ENCODE results near the gene SH3BP4.
"Not testable (repeated sequence)": the region's sequence is repeated elsewhere in the genome, so short reads cannot be mapped to it uniquely, and the experiment has no call there.

The SH3BP4 gene

DNA sequence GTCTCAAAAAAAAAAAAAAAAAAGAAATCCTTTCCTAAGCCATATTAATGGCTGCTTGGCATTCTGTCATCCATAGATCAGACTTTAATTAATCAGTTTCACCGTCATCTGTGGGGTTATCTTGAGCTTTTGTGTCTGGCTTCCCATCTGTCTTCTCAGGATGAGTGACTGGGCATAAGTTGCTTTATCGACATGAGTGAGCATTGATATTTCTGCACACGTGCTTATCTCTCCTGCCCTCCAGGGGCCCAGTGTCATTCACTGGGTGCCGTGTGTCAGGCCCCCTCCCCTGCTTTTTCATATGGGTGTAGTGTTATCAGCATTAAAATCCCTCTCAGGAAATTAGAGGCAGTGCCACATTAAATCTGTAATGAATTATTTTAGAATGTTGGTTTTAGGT lies 65.6 kb downstream of the SH3BP4 start:
- no peak for DNase-seq (ENCODE audit: low read depth)
- TF ChIP-seq, protein P1, sequence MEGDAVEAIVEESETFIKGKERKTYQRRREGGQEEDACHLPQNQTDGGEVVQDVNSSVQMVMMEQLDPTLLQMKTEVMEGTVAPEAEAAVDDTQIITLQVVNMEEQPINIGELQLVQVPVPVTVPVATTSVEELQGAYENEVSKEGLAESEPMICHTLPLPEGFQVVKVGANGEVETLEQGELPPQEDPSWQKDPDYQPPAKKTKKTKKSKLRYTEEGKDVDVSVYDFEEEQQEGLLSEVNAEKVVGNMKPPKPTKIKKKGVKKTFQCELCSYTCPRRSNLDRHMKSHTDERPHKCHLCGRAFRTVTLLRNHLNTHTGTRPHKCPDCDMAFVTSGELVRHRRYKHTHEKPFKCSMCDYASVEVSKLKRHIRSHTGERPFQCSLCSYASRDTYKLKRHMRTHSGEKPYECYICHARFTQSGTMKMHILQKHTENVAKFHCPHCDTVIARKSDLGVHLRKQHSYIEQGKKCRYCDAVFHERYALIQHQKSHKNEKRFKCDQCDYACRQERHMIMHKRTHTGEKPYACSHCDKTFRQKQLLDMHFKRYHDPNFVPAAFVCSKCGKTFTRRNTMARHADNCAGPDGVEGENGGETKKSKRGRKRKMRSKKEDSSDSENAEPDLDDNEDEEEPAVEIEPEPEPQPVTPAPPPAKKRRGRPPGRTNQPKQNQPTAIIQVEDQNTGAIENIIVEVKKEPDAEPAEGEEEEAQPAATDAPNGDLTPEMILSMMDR (conservative IDR thresholded peaks at IDR 0.05; ENCODE audit: low read depth, low read length), result no peak
- H3K4me3 ChIP-seq (ENCODE audit: low read length), result no peak overlapping the region

DNA sequence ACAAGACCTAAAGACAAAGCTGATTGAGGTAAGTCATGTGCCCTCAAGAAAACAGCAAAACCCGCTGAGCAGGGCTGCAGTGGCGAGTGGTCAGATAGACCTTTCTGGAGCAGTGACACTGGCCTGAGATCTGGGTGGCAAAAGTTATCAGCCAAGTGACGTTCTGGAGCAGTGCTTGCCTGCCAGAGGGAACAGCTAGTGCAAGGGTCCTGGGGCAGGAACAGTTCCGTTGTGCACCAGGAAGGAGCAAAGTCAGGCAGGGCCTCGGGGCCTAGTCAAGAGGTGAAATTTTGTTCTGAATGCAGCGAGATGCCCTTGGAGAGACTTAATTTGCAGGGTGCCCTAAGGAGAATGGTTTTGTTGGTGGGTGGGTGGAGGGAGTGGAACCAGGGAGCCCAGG lies 67.0 kb downstream of the SH3BP4 start:
- DNase-seq (ENCODE audit: low read depth), result no peak
- TF ChIP-seq, protein P1 (conservative IDR thresholded peaks at IDR 0.05; ENCODE audit: low read depth, low read length), result no peak
- H3K4me3 ChIP-seq (ENCODE audit: low read length), result no peak overlapping the region

DNA sequence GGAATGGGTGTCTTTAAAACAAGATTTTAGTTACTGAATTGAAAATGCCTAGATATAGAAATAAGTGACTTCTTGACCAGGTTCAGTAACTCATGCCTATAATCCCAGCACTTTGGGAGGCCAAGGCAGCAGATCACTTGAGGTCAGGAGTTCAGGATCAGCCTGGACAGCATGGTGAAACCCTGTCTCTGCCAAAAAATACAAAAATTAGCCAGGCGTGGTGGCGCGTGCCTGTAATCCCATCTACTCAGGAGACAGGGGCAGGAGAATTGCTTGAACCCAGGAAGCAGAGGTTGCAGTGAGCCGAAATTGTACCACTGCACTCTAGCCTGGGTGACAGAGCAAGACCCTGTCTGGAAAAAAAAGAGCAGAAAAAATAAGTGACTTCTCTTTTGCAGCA lies 68.3 kb downstream of the SH3BP4 start:
- not testable (repeated sequence) for H3K4me3 ChIP-seq (ENCODE audit: low read length); DNase-seq (ENCODE audit: low read depth)

DNA sequence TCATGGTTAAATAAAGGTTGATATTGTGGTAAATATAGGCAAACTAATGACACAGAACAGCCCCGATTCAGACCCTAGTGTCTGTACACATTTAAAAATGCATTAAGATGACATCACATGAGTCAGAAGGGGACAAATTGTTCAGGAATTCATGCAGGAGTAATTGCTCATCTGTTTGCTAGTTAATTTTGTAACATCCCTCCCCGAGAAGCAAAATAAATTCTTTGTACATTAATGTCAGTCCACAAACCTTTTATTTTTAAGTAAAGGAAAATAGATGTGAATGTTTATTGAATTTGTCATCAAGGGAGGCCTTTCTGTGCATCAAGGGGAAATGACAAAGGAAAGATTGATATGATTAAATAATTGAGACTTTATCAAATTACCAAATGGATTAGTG lies 69.9 kb downstream of the SH3BP4 start:
- TF ChIP-seq, protein P1 (conservative IDR thresholded peaks at IDR 0.05; ENCODE audit: low read depth, low read length), result no peak
- DNase-seq (ENCODE audit: low read depth), result no peak
- no peak overlapping the region for H3K4me3 ChIP-seq (ENCODE audit: low read length)

DNA sequence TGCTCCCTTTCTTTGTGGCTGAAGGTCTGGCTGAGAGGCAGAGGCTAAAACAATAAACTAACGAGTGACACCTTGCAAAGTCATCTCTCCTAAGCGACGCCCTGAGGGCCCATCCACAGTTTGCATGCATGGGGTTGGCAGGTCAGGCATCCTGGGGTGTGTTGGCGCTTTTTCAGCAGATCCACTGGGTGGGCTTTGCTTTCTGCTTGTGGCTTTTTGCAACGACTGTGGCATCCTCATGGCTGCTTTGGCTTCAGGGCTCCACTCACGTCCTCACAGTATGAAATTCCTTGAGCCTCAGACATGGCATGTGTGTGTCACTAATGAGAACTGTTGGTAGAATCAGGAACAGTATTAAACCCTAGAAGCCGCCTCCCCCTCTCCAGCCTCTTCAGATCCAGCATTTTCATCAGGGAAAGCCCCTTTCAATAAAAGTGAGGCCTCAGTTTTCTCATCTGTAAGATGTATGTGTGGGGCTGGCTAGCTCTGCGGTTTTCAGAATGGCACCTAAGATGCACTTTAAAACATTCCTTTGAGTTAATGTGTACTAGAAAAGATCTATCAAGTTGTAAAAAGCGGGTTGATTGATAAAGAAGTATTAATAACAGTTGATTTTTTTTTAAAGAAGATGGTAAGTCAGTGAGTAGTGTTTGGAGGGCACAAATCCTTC lies 72.5 kb downstream of the SH3BP4 start:
- DNase-seq (ENCODE audit: low read depth), result no peak
- H3K4me3 ChIP-seq (ENCODE audit: low read length), result no peak overlapping the region
- TF ChIP-seq, protein P1 (conservative IDR thresholded peaks at IDR 0.05; ENCODE audit: low read depth, low read length), result no peak

DNA sequence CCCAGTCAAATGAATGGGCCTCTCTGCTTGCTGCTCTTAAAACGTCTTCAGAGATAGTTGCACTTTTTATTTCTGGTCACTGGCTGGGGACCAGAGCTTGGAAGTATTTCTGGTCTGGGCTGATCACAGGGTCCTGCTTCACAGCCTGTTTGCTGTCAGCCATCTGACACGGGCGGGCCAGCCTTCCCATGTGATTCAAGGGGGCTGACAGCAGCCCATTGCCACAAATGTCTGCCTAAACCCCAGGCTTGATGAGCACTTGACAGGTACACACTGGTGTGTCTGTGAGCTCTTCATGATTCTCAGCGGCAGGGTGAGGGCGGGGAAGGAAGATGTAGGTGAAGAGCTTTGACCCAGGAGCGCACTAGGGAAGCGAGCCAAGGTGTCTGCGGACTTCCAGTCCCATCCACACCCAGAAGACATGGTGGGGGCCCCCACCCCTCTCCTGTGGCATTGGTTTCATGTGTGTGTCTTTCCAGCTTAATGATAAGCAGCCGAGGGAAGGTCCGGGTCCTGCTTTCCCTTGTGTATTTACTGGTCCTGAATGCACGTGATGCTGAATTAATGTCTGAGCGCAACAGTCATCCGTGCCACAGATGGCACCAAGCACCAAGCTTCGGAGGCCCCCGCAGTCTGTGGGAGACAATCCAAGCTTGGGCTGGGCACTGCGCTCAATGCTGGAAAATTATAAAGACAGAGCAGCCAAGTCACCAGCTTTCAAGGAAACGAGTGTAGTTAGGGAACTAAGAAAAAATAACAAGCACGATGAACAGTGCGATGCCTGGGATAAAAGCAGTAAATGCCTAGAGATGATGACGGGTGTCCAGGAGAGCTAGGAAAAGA lies 73.3 kb downstream of the SH3BP4 start:
- TF ChIP-seq, protein P1 (conservative IDR thresholded peaks at IDR 0.05; ENCODE audit: low read depth, low read length), result no peak

DNA sequence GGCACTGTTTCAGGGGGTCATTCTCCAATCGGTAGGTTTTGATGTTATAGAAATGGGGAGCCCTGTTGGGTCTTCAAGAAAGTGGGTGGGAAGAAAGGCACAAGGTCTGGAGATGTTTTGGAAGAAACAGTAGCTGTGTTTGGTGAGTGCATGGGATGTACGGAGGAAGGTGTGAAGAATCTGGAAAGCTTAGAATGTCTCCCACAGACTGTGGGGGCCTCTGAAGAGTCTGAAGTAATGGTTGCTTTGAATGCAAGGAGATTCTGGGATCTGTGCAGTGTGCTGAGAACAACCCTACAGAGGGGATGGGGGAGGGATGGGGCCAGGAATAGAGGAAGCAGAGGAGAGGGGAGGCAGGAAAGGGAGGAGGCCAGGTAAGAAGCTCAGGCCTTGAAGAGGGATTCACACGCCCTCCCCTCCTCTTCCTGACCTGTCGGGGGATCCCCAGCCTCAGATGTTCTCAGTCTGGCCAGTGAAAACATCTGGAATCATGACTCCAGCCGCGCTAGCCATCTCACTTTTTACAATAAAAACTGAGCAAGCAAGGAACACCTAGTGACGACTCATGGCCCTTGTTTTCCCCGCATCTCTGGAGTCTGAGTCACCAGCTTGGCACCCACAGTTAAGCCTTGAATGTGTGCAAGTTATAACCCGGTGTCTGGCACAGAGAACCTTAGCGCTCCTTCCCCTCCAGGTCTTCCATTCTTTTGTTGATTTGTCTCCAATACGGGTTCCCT lies 74.2 kb downstream of the SH3BP4 start:
- no peak overlapping the region for H3K4me3 ChIP-seq (ENCODE audit: low read length)
- DNase-seq (ENCODE audit: low read depth), result peak; percentile 92

More for the DNA sequence above, 73.3 kb downstream of the SH3BP4 start:
- H3K4me3 ChIP-seq (ENCODE audit: low read length), result no peak overlapping the region
- no peak for DNase-seq (ENCODE audit: low read depth)

More for the DNA sequence above, 74.2 kb downstream of the SH3BP4 start:
- TF ChIP-seq, protein P1 (conservative IDR thresholded peaks at IDR 0.05; ENCODE audit: low read depth, low read length), result no peak

Data from retinal pigment epithelial cell (primary cell).